Mucosa of gallbladder (tissue), 1 donor: Measurements from ENCODE around the gene DPP6. TPM values are rescaled to one million over a fixed set of nuclear protein-coding genes. Genes with fewer than 3 reads are reported as not detected.

ENCODE experiments used
- DNase-seq: peaks from one replicate; pipeline ENCODE4 v3.0.0-alpha.2; 2020; ENCODE audit warnings: low spot score
- total RNA-seq: library from RNA; stranded (reverse); gene quantifications from one replicate; pipeline ENCODE4 v1.2.1, GENCODE V29; 2021
- donor health status: DM: no; HTN: no; CAD: no.

Gene DPP6
- total RNA-seq, 1 donor from 2014 or later: 0.35 TPM

- no peak for DNase-seq
Observed at GRCh38 chr7:154231732-154232131, 179.5 kb downstream of the DPP6 start.

DNA sequence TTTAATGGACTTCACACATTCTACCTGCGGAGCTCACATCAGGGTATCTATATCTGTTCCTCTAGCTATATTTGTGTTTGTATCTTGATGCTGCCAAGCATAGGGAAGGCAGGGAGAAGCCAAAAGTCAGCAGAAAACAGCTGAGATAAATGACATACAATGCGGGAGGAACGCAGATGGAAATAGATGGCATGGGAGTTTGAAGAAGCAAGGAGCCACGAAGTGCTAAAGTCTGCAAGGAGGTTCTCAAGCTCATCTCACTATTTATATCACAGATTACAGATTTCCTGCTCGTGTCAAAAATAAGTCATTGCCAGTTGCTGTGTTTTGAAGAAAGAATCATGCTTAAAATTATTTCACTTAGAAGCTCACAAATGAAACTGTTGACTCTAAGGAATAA lies 180.5 kb downstream of the DPP6 start:
- no peak for DNase-seq

GRCh38 chr7:154241988-154242387 lies 189.8 kb downstream of the DPP6 start:
- no peak for DNase-seq

DNA sequence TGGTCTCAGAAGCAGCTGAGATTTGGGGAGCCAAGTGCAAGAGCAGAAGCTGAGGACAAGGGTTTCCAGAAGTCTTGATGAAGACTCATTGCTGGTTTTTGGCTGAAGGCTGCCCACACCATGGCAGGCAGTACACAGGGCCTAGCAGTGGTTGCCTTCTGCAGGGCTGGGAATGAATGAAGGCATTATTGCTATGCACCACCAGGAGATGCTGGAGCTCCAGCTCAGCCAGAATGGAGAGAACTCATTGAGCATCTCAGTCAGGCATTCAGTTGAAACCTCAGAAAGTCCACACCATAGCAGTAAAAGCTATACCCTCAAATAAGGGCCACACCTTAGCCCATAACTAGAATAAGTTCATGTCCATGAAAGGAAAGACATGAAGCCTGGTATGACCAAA lies 190.5 kb downstream of the DPP6 start:
- no peak for DNase-seq

- DNase-seq: no peak
Observed at GRCh38 chr7:154252046-154252445, 199.8 kb downstream of the DPP6 start.

DNA sequence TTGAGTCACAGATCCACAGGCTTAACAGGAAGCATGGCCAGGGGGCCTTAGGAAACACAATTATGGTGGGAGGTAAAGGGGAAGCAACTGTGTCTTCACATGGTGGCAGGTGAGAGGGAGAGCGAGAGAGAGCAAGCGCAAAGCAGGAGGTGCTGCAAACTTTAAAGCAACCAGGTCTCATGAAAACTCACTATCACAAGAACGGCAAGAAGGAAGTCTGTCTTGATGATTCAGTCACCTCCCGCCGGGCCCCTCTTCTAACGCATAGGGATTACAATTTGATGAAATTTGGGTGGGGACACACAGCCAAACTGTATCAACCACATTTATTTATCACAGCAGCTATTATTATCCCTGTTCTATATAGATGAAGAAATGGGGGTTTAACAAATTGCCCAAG lies 201.6 kb downstream of the DPP6 start:
- DNase-seq: no peak

DNA sequence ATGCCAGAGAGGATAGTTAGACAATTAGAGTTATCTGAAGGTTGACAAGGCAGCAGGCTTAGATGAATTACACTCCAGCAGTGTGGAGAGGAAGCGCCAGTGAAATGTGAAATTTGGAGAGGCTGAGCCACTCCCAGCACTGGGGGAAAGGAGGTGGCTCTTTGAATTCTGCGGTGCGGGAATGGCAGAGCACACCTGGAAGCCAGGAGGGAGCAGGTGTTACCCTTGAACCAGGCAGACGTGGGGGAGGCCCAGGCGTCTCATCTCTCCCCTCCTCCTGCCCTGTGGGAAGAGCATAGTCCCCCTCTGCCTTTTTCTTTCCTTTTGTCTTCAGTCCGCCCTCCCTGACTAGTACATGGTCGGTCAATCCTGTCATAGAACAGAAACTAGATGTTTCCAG lies 203.1 kb downstream of the DPP6 start:
- no peak for DNase-seq

DNA sequence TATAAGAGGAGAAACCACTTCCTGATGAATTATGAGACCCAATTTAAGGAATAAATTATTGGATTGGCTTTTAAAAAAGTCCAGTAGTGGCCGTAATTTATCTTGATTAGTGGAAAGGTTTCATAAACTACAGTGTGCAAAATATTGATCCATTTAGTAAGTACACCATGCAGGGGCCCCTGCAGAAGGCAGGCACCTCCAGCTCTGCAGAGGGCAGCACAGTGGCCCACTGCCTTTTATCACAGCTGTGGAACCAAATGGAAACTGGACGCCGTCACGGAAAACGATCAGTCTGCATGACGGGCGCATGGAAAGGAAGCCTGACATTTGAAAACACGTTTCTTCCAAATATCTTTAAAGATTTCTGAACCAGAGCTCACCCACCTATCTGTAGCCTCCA lies 204.0 kb downstream of the DPP6 start:
- no peak for DNase-seq

- no peak for DNase-seq
Observed at GRCh38 chr7:154259396-154259795, 207.2 kb downstream of the DPP6 start.

GRCh38 chr7:154287356-154287755 lies 235.2 kb downstream of the DPP6 start:
- no peak for DNase-seq

DNA sequence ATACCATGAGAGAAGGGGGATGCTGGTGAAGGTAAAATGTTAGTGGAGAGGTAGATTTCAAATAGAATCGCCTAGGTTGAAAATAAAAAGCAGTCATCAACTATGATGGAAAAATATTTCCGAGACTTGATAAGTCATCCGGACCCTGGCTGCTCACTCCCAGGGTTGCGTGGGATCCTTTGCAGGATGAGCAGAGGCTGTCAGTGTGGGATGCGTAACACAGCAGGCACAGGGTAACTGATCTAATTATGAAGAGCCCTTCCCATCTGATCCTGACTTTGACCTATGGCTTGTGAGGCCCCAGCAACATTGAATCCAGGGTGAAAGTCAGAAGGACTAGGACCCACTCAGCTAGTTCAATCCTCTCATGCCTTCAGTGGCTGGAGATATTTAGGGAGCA lies 236.9 kb downstream of the DPP6 start:
- no peak for DNase-seq

DNA sequence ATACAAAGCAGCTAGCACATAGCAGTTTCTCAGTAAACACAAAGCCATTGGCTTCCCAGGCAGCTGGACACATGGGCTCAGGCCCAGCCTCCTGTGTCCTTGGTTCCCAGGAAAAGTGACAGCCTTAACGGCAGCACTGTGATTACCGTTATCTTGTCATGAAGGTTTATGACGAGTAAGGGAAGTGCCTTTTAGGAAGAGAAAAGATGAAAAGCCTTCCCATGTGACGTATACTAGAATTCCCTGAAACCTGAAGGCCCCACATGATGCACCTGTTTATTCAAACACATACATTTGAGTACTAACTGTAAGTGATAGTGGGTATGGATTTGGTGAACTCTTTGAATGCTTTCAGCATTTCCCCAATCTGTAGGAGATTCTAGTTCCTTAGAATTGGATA lies 244.2 kb downstream of the DPP6 start:
- DNase-seq: no peak

GRCh38 chr7:154299736-154300135 lies 247.5 kb downstream of the DPP6 start:
- no peak for DNase-seq

- no peak for DNase-seq
Observed at GRCh38 chr7:154302380-154302779, 250.2 kb downstream of the DPP6 start.

DNA sequence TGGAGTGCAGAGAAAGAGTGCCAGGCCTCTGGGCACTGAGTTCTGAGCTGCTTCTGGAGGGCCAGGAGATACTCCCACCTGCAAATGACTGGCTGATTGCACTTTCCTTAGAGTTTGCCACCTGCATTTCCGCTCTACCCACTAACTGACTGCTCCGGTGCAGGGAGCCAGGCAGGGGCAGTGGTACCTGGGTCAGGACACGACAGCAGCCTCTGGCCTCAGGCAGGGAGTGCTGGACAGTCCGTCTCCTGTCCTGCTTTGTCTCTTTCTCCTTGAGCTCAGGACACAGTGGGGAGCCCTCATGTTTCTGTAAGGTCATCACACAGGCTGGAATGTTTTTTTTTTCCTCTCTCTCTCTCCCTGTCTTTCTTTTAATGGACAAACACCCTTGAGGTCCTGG lies 252.0 kb downstream of the DPP6 start:
- no peak for DNase-seq

GRCh38 chr7:154304740-154305700 lies 252.8 kb downstream of the DPP6 start:
- no peak for DNase-seq

GRCh38 chr7:154306036-154306435 lies 253.8 kb downstream of the DPP6 start:
- DNase-seq: no peak

GRCh38 chr7:154308928-154309327 lies 256.7 kb downstream of the DPP6 start:
- DNase-seq: no peak

- no peak for DNase-seq
Observed at GRCh38 chr7:154310114-154310513, 257.9 kb downstream of the DPP6 start.

DNA sequence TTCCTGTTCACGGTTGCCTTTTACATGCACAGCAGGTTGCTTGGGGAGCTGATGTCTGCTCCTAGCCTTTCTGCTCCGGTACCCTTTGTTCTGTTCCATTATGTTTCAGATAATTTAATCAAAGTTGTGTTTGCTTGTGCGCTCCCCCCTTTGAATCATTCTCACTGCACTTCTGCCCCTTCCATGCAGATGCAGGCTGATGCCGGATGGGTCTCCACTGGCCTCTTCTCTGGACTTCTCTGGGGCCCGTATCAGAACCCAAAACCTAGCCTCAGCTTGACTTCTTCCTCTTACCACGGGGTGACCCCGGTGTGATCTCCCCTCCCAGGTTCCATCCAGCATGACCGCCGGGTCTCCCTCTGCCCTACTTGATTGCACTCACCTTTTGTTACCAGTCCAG lies 272.0 kb downstream of the DPP6 start:
- DNase-seq: no peak

DNA sequence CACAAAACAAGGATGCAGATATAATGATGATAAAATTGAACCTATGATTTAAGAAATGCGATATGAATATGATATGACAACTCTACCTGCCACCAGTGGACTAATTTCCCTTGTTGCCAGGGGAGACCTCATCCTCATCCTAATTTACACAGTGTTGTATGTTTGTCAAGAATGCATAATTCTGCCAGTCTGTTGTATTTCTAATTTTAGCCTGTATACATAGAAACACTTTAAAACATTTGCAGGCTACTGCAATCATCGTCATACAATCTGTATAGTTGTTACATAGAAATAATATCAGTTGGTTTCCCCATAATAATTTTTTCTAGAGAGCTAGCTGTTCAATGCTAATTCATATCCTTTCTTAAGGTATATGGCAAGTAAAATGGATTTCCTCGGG lies 274.2 kb downstream of the DPP6 start:
- no peak for DNase-seq

GRCh38 chr7:154330318-154330717 lies 278.1 kb downstream of the DPP6 start:
- DNase-seq: no peak

- DNase-seq: no peak
Observed at GRCh38 chr7:154332811-154333580, 280.8 kb downstream of the DPP6 start.
